NB4 (cell line): ENCODE results near the gene GMPR.
"Not testable (repeated sequence)": the region's sequence is repeated elsewhere in the genome, so short reads cannot be mapped to it uniquely, and the experiment has no call there.

Experiments
- CTCF ChIP-seq: IDR thresholded peaks from one replicate; pipeline ENCODE4 v1.5.1; 2012; ENCODE audit warnings: low read depth, low read length
- MAX ChIP-seq: IDR thresholded peaks from 2 replicates; pipeline ENCODE4 v1.6.1; 2011; ENCODE audit warnings: low read depth, low read length
- MYC ChIP-seq: IDR thresholded peaks from 2 replicates; pipeline ENCODE4 v1.6.1; 2011; ENCODE audit warnings: low read depth, low read length
- POLR2A ChIP-seq: IDR thresholded peaks from 2 replicates; pipeline ENCODE4 v1.6.1; 2011; ENCODE audit warnings: mild to moderate bottlenecking; ENCODE audit not compliant: insufficient read length; ENCODE audit errors: extremely low read depth

GRCh38 chr6:16262773-16263172, 24.4 kb downstream of the GMPR start:
- TF ChIP-seq CTCF, POLR2A, MYC, MAX: not testable (repeated sequence)
